SHP77 treated with DMSO at 0.1 percent for 48 hours (cell line): Measurements from ENCODE around the gene APOF.
"Not testable (repeated sequence)": the region's sequence is repeated elsewhere in the genome, so short reads cannot be mapped to it uniquely, and the experiment has no call there.

Experiments used
- DNase-seq: peaks from one replicate; lab custom pipeline; 2025; lab: John Stamatoyannopoulos, UW

The APOF gene

GRCh38 chr12:56332512-56333196 is 30.0 kb downstream of the APOF start:
- DNase-seq, result no peak

GRCh38 chr12:56330936-56331490 is 31.6 kb downstream of the APOF start:
- no peak for DNase-seq

GRCh38 chr12:56326533-56326932 is 36.1 kb downstream of the APOF start:
- DNase-seq, result no peak

- DNase-seq, result no peak
Measured at GRCh38 chr12:56326126-56326525, 36.5 kb downstream of the APOF start.

- no peak for DNase-seq
Measured at GRCh38 chr12:56324206-56324605, 38.5 kb downstream of the APOF start.

- DNase-seq, result not testable (repeated sequence)
Measured at GRCh38 chr12:56321610-56322009, 41.0 kb downstream of the APOF start.

- DNase-seq, result no peak
Measured at GRCh38 chr12:56321027-56321426, 41.6 kb downstream of the APOF start.

- no peak for DNase-seq
Measured at GRCh38 chr12:56317675-56318074, 45.0 kb downstream of the APOF start.

GRCh38 chr12:56315622-56316473 is 46.8 kb downstream of the APOF start, which contains the start of gene CNPY2:
TSS of gene CNPY2 (minus strand) at chr12:56315988. CDS start at chr12:56315217, 771 bp downstream.
- peak; percentile 98 for DNase-seq

GRCh38 chr12:56315249-56315621 is 47.4 kb downstream of the APOF start:
- no peak for DNase-seq

GRCh38 chr12:56311003-56311402 is 51.7 kb downstream of the APOF start:
- no peak for DNase-seq
